ENCODE results near the gene SLC30A2. TPM values are rescaled to one million over a fixed set of nuclear protein-coding genes. Genes with fewer than 3 reads are reported as not detected.

Gene SLC30A2
- total and polyA plus RNA-seq, 2 of the 13 experiments (the other 11 are each of a cell fraction or from before 2014, with no cell fraction given) = not detected

DNA sequence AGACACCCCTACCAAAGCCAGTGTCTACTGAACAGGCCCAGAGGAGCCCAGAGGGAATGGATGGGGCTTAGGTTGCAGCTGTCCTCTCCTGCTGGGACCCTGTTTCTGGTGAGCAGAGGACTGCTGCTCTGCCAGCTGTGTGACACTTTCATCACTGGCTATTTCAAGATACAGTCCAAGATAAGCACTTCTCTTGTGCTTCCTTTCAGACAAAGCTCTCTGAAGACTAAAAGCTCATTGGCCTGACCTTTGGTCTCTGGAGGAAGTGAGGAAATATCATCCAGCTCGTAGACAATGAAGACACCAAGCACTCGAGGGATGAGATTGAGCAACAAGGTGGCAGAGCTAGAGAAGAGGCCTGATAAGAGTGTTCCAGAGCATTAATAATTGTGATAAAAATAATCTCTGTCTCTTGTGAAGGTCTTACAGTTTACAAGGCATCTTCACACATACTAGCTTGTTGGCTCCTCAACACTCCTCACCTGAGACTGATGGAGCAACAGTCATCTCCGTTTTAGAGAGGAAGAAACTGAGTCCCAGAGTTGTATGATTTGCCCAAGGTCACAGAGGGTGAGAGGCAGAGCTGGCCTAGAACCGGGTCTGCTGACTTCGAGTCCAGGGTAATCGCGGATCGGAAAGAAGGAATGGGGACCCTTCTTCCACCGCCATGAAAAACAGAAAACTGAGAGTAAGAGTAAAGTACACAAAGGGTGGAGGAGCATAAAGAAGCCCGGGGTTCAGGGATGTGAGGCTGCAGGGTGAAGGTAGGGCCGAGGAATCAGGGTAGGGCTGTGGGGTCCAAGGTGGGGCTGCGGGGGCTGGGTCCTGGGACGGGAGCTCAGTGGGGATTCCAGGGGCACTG lies 48.7 kb downstream of the SLC30A2 start (continued):
- TF ChIP-seq ARID5B (CRISPR knock-in tag; IDR thresholded peaks at IDR 0.05) (peak; percentile 84; the same call in 1 of the 2 replicates), ZFP36L1 (CRISPR knock-in tag; IDR thresholded peaks at IDR 0.05) (0 out of 2 replicates have a peak, but pooled peaks have one; percentile 52), KDM4B (CRISPR knock-in tag; IDR thresholded peaks at IDR 0.05) (0 out of 2 replicates have a peak, but pooled peaks have one; percentile 18), THAP8 (CRISPR knock-in tag; IDR thresholded peaks at IDR 0.05; ENCODE audit: borderline replicate concordance) (no peak), PPARG (CRISPR knock-in tag; conservative IDR thresholded peaks at IDR 0.05) (0 out of 2 replicates have a peak, but pooled peaks have one; percentile 51), ZNF616 (CRISPR knock-in tag; IDR thresholded peaks at IDR 0.05; ENCODE audit: low read depth) (no peak), ZNF772 (CRISPR knock-in tag; IDR thresholded peaks at IDR 0.05) (no peak), ZSCAN9 (CRISPR knock-in tag; IDR thresholded peaks at IDR 0.05; ENCODE audit: borderline replicate concordance) (peak; percentile 37; the same call in 1 of the 2 replicates), ZNF543 (CRISPR knock-in tag; IDR thresholded peaks at IDR 0.05) (no peak), ZBTB40 (IDR thresholded peaks at IDR 0.05) (no peak), ZBTB40 (CRISPR knock-in tag; IDR thresholded peaks at IDR 0.05) (no peak; the same call in 1 of the 2 replicates), HMG20A (CRISPR knock-in tag; IDR thresholded peaks at IDR 0.05; ENCODE audit: borderline replicate concordance) (peak; percentile 47; the same call in 1 of the 2 replicates)
- TF ChIP-seq, protein P1, sequence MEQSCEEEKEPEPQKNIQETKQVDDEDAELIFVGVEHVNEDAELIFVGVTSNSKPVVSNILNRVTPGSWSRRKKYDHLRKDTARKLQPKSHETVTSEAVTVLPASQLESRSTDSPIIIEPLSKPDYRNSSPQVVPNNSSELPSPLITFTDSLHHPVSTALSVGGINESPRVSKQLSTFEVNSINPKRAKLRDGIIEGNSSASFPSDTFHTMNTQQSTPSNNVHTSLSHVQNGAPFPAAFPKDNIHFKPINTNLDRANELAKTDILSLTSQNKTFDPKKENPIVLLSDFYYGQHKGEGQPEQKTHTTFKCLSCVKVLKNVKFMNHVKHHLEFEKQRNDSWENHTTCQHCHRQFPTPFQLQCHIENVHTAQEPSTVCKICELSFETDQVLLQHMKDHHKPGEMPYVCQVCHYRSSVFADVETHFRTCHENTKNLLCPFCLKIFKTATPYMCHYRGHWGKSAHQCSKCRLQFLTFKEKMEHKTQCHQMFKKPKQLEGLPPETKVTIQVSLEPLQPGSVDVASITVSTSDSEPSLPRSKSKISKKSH (CRISPR knock-in tag; IDR thresholded peaks at IDR 0.05; ENCODE audit: borderline replicate concordance) = no peak
